ENCODE data around the gene PELO.

PELO gene

GRCh38 chr5:52771343-52772039, 16.2 kb upstream of the PELO start:
- in situ Hi-C loops (cut with MboI; ENCODE audit: low sequenced_read_pairs), result no loop called here

GRCh38 chr5:52772668-52773067, 15.0 kb upstream of the PELO start:
- in situ Hi-C loops (cut with MboI; ENCODE audit: low sequenced_read_pairs), result no loop called here

- in situ Hi-C loops (cut with MboI; ENCODE audit: low sequenced_read_pairs), result no loop called here
Measured at GRCh38 chr5:52773342-52773741, 14.4 kb upstream of the PELO start.

GRCh38 chr5:52774005-52774410, 13.7 kb upstream of the PELO start:
- in situ Hi-C loops (cut with MboI; ENCODE audit: low sequenced_read_pairs), result no loop called here

- in situ Hi-C loops (cut with MboI; ENCODE audit: low sequenced_read_pairs), result no loop called here
Measured at GRCh38 chr5:52776116-52776515, 11.6 kb upstream of the PELO start.

GRCh38 chr5:52777186-52777585, 10.5 kb upstream of the PELO start:
- in situ Hi-C loops (cut with MboI; ENCODE audit: low sequenced_read_pairs), result no loop called here

- in situ Hi-C loops (cut with MboI; ENCODE audit: low sequenced_read_pairs), result no loop called here
Measured at GRCh38 chr5:52778781-52779180, 8.9 kb upstream of the PELO start.

GRCh38 chr5:52779213-52779612, 8.5 kb upstream of the PELO start:
- in situ Hi-C loops (cut with MboI; ENCODE audit: low sequenced_read_pairs), result no loop called here

GRCh38 chr5:52783226-52783959, 4.3 kb upstream of the PELO start:
- in situ Hi-C loops (cut with MboI; ENCODE audit: low sequenced_read_pairs), result no loop called here

GRCh38 chr5:52784737-52785136, 3.0 kb upstream of the PELO start:
- in situ Hi-C loops (cut with MboI; ENCODE audit: low sequenced_read_pairs), result no loop called here

GRCh38 chr5:52786391-52786790, 1.3 kb upstream of the PELO start:
- in situ Hi-C loops (cut with MboI; ENCODE audit: low sequenced_read_pairs), result no loop called here

GRCh38 chr5:52786949-52787599, 642 bp upstream of the PELO start:
- in situ Hi-C loops (cut with MboI; ENCODE audit: low sequenced_read_pairs), result no loop called here

GRCh38 chr5:52788505-52788821, 747 bp downstream of the PELO start:
- in situ Hi-C loops (cut with MboI; ENCODE audit: low sequenced_read_pairs), result no loop called here

GRCh38 chr5:52789378-52789777, 1.7 kb downstream of the PELO start:
- in situ Hi-C loops (cut with MboI; ENCODE audit: low sequenced_read_pairs), result no loop called here

GRCh38 chr5:52789851-52790250, 2.1 kb downstream of the PELO start:
- in situ Hi-C loops (cut with MboI; ENCODE audit: low sequenced_read_pairs), result no loop called here

- in situ Hi-C loops (cut with MboI; ENCODE audit: low sequenced_read_pairs), result no loop called here
Measured at GRCh38 chr5:52791366-52791765, 3.6 kb downstream of the PELO start.

- in situ Hi-C loops (cut with MboI; ENCODE audit: low sequenced_read_pairs), result no loop called here
Measured at GRCh38 chr5:52794519-52794918, 6.8 kb downstream of the PELO start.

GRCh38 chr5:52796031-52796430, 8.3 kb downstream of the PELO start:
- in situ Hi-C loops (cut with MboI; ENCODE audit: low sequenced_read_pairs), result no loop called here

- in situ Hi-C loops (cut with MboI; ENCODE audit: low sequenced_read_pairs), result no loop called here
Measured at GRCh38 chr5:52796516-52797103, 8.9 kb downstream of the PELO start.

- in situ Hi-C loops (cut with MboI; ENCODE audit: low sequenced_read_pairs), result no loop called here
Measured at GRCh38 chr5:52798938-52799337, 11.2 kb downstream of the PELO start.

GRCh38 chr5:52799358-52799982, 11.8 kb downstream of the PELO start:
- in situ Hi-C loops (cut with MboI; ENCODE audit: low sequenced_read_pairs), result no loop called here

Measured in HL-60/S4 treated with phorbol 12-myristate 13-acetate at 8.2 ng/mL for 4 days and 3 days (cell line).